ENCODE results near the gene CDH24.

The CDH24 gene

GRCh38 chr14:23020143-23021128 is 36.9 kb downstream of the CDH24 start:
- H3K9me3 ChIP-seq (ENCODE audit: insufficient read depth, low read length, severe bottlenecking), result no peaks in the 10 kb centered on the region
- H3K4me2 ChIP-seq (ENCODE audit: insufficient read depth, low read length), result no peak overlapping the region
- H3K9ac ChIP-seq (ENCODE audit: low read depth, low read length), result no peak overlapping the region
- H2AFZ ChIP-seq (ENCODE audit: low read depth, low read length), result no peak overlapping the region
- H3K27ac ChIP-seq (ENCODE audit: low read length), result no peak overlapping the region
- peaks cover 14% of the 10 kb centered on the region for H3K36me3 ChIP-seq (ENCODE audit: insufficient read depth, low read length)
- H3K27me3 ChIP-seq (ENCODE audit: insufficient read depth, low read length, poor library complexity), result no peaks in the 10 kb centered on the region
- peaks cover under 1% of the 10 kb centered on the region; the same call in 1 of the 2 replicates for H4K20me1 ChIP-seq (ENCODE audit: insufficient read depth, low read length)
- H3K4me3 ChIP-seq (ENCODE audit: low read depth in 1 of 2, low read length in 2 of 2), result no peak overlapping the region
- DNase-seq, result no peak
- no peaks in the 10 kb centered on the region for H3K4me1 ChIP-seq (ENCODE audit: insufficient read depth, low read length)
- TF ChIP-seq CTCF (IDR thresholded peaks at IDR 0.05; ENCODE audit: borderline replicate concordance, extremely low read depth, low read length, poor library complexity, severe bottlenecking), result no peak
- TF ChIP-seq EZH2 (IDR thresholded peaks at IDR 0.05; ENCODE audit: borderline replicate concordance, low read depth, low read length, severe bottlenecking), result no peak
- ATAC-seq (ENCODE audit: insufficient read depth, low read depth), result no peak
- H3K79me2 ChIP-seq (ENCODE audit: insufficient read depth, low read length), result no peaks in the 10 kb centered on the region

- TF ChIP-seq CTCF (IDR thresholded peaks at IDR 0.05; ENCODE audit: borderline replicate concordance, extremely low read depth, low read length, poor library complexity, severe bottlenecking), result no peak
- no peak for TF ChIP-seq EZH2 (IDR thresholded peaks at IDR 0.05; ENCODE audit: borderline replicate concordance, low read depth, low read length, severe bottlenecking)
- ATAC-seq (ENCODE audit: insufficient read depth, low read depth), result no peak
- H2AFZ ChIP-seq (ENCODE audit: low read depth, low read length), result no peak overlapping the region
Measured at GRCh38 chr14:23018107-23018506, 39.2 kb downstream of the CDH24 start.

GRCh38 chr14:23017091-23017490 is 40.2 kb downstream of the CDH24 start:
- no peak for ATAC-seq (ENCODE audit: insufficient read depth, low read depth)
- no peak overlapping the region for H3K4me3 ChIP-seq (ENCODE audit: low read depth in 1 of 2, low read length in 2 of 2)
- no peaks in the 10 kb centered on the region for H3K79me2 ChIP-seq (ENCODE audit: insufficient read depth, low read length)

More at GRCh38 chr14:23018107-23018506, 39.2 kb downstream of the CDH24 start:
- Histone ChIP-seq H4K20me1 (ENCODE audit: insufficient read depth, low read length) (no peaks in the 10 kb centered on the region), H3K27me3 (ENCODE audit: insufficient read depth, low read length, poor library complexity) (no peaks in the 10 kb centered on the region), H3K36me3 (ENCODE audit: insufficient read depth, low read length) (0 out of 2 replicates have a peak, but pooled peaks cover 3% of the 10 kb centered on the region), H3K9me3 (ENCODE audit: insufficient read depth, low read length, severe bottlenecking) (no peaks in the 10 kb centered on the region), H3K4me3 (ENCODE audit: low read depth in 1 of 2, low read length in 2 of 2) (no peak overlapping the region), H3K4me1 (ENCODE audit: insufficient read depth, low read length) (no peaks in the 10 kb centered on the region), H3K9ac (ENCODE audit: low read depth, low read length) (no peak overlapping the region), H3K79me2 (ENCODE audit: insufficient read depth, low read length) (no peaks in the 10 kb centered on the region), H3K27ac (ENCODE audit: low read length) (no peak overlapping the region), H3K4me2 (ENCODE audit: insufficient read depth, low read length) (no peak overlapping the region)
- no peak for DNase-seq

More at GRCh38 chr14:23017091-23017490, 40.2 kb downstream of the CDH24 start:
- Histone ChIP-seq H3K4me2 (ENCODE audit: insufficient read depth, low read length) (no peak overlapping the region), H4K20me1 (ENCODE audit: insufficient read depth, low read length) (no peaks in the 10 kb centered on the region), H3K36me3 (ENCODE audit: insufficient read depth, low read length) (0 out of 2 replicates have a peak, but pooled peaks cover 3% of the 10 kb centered on the region), H3K4me1 (ENCODE audit: insufficient read depth, low read length) (no peaks in the 10 kb centered on the region), H3K9ac (ENCODE audit: low read depth, low read length) (no peak overlapping the region), H3K9me3 (ENCODE audit: insufficient read depth, low read length, severe bottlenecking) (no peaks in the 10 kb centered on the region), H2AFZ (ENCODE audit: low read depth, low read length) (no peak overlapping the region), H3K27me3 (ENCODE audit: insufficient read depth, low read length, poor library complexity) (no peaks in the 10 kb centered on the region), H3K27ac (ENCODE audit: low read length) (no peak overlapping the region)
- DNase-seq, result no peak
- TF ChIP-seq CTCF (IDR thresholded peaks at IDR 0.05; ENCODE audit: borderline replicate concordance, extremely low read depth, low read length, poor library complexity, severe bottlenecking) (no peak), EZH2 (IDR thresholded peaks at IDR 0.05; ENCODE audit: borderline replicate concordance, low read depth, low read length, severe bottlenecking) (no peak)
